GM19397 (cell line): Measurements from ENCODE around the gene PEX11A.

ENCODE experiments used
- ATAC-seq: cut with Tn5 transposase; IDR thresholded peaks from one replicate; pipeline ENCODE4 v1.9.1; 2021; ENCODE audit warnings: mild to moderate bottlenecking, moderate library complexity; ENCODE audit not compliant: unreplicated experiment

Gene PEX11A

GRCh38 chr15:89677381-89677780, 13.2 kb downstream of the PEX11A start:
- ATAC-seq = no peak

GRCh38 chr15:89675606-89676005, 14.9 kb downstream of the PEX11A start:
- no peak for ATAC-seq

DNA sequence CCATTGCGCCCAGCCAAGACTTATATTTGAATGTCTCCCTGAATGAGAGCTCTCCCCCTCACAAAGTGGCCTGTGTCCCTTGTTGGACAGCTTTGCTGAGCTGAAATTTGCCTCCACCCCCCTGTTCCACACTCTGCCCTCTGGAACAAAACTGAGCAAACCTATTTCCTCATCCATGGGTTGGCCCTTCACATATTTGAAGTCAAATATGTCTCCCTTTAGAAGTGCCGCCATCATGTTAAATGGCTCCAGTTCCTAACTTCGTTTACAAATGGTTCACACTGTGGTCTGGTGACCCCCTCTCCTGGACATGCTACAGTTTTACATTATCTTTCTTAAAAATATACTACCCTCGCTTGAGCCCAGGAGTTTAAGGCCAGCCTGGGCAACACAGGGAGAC, 16.0 kb downstream of the PEX11A start:
- ATAC-seq = no peak

GRCh38 chr15:89673165-89673512, 17.4 kb downstream of the PEX11A start:
- no peak for ATAC-seq

DNA sequence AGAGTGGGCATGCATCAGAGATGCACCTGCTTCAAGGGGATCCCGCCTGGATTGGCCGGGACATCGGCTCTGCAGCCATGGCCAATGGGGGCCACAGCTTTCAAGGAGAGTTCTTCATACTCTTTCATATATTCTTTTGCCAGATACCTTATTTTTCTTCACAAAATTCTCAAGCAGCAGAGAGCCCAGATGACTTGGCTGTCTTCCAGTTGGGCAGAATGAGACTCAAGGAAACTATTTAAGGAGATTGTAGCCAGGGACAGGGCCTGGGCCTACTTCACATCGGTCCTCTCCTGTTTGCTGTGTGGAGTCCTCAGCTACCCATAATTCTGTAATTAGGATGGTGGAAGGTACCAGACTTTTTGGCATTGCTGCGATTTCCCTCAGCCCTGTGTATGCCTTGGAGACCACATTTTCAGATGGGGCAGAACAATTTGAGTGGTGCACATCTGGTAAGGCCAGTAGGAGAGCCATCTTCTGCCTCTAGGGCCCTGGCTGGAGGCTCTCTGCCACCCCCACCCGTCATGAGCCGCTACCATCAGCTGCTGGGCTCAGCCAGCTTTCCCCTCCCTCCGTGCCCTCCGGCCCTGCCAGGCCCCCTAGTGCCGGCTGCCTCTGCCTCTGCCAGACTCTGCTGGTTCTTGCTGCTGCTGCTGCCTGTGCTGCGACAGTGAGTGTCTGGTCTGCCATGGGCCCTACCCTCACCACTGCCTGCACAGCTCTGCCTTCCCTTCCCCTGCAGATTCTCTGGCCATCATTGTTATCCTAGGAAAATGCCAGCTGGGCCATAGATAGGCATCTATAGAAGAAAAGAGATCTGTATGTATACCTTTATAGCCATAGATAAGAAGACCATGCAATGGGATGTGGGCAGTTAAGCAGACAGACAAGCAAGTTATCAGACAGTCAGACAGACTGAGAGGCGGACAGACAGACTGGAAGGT, 18.1 kb downstream of the PEX11A start:
- no peak for ATAC-seq

DNA sequence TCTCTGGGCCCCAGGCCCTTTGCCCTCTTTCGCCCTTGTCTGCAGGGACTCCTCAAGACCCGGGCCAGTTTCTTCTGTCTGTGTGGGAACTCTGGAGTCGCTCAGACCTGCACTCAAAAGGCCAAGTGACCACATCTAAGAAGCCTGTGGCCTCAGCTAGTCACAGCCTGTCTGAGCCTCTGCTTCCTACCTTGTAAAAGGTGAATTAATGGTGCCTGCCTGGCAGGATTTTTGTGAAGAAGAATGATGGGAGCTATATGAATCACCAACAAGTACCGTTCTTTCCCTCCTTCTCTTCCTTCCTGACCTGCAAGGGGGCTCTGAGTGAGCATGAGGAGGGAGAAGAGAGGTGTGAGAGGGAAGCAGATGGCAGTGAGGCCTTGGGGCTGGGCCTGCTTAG, 18.9 kb downstream of the PEX11A start:
- no peak for ATAC-seq

DNA sequence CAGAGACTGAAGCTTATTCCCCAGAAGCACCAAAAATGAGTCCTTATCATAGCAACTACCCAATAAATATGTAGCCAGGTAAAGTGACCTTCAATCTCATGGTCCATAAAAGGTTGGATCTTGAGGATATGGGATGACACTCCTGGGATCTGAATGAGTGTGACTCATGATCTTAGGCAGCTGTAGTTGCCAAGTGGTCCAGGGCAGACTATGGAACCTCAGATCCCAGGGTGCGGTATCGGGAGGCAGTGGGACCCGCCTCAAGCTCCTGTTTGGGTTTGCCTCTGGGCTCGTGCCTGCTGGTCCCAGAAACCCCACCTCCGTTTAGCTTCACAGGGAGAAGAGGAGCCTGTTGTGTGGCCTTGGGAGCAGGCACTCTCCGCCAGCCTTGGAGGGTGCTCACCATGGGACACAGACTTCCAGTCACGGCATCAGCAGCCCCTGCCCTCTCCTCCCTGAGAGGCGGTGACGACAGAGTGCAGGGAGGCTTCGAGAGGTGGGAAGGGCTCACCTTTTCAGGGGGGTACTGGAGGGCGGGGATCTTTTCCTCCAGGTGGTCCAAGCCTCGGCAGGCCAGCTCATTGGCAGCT, 19.5 kb downstream of the PEX11A start:
- ATAC-seq = no peak

- no peak for ATAC-seq
Observed at GRCh38 chr15:89669941-89670340, 20.6 kb downstream of the PEX11A start.

- ATAC-seq = no peak
Observed at GRCh38 chr15:89669309-89669865, 21.2 kb downstream of the PEX11A start.

- no peak for ATAC-seq
Observed at GRCh38 chr15:89668171-89668570, 22.4 kb downstream of the PEX11A start.

DNA sequence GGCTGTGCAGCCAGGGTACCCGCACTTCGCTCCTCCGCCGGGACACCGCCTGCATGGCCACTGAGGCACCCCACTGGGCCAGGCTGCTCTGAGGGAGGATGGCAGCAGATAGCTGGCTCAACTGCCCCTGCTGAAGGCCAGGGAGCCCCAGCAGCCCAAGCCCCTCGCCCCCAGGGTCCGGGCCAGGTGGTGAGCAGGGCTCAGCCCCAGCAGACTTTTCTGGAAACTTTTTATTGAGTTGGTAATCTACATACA, 22.9 kb downstream of the PEX11A start:
- no peak for ATAC-seq

GRCh38 chr15:89666858-89667705, 23.5 kb downstream of the PEX11A start:
- ATAC-seq = no peak

DNA sequence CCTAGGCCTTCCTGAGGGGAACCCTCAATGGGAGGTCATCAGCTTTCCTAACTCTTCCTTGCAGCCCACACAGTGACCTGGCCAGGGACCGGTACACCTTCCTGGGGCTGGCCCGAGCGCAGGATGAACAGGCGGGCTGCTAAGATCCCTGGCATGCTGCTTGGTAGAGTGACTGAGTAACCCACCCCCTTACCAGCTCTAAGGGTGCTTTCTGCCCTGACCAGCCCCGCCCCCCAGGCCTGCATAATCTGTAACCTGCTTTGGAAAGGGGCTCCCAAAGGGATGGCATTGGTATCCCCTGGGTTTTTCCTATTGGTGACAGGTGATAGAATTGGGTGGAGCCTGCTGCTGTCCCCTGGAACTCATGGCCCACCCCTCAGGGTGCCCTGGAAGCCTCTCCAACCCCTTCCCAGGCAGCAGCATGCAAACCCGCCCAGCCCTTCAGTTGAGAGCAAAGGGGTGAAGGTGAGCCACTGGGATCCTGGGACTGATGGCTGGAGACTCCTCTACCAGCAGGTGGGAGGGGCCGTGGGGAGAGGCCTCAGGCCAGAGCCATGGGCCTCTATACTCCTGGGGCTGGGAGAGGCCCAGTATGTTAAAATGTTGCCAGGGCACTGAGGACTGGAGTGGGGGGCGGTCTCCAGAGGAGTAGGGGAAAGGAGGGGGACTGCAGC, 24.2 kb downstream of the PEX11A start:
- no peak for ATAC-seq

DNA sequence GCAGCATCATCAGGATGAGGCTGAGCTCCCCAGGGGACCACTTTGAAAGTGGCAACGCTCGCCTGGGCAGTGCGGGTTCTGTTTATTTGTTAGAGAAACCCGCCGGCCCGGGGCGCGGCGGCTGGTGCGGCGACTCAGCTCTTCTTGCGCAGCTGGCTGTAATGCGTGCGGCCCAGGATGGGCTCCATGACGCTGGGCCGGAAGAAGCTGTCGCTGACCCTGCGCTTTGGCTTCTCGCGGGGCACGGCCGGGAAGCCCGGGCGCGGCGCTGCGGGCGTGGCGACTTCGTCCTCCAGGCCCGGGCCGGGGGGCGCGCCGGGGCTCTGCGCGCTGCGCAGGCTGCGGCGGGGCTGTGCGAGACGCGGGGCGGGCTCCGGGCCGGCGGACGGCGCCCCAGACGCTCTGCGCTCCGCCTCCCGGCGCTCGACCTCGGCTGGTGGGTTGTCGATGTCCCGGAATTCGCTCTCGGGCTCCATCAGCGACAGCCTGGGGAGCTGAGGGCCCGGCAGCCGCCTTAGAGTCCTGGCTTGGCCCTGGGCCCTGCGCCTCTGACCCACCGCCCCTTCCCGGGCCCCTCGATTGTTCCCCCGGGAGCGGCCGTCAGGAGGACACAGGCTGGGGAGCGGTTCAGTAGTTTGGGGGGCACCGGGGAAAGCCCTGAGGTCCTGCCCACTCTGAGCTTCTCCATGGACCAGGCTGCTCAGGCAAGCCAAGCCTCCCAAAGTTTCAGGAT, 24.9 kb downstream of the PEX11A start:
- no peak for ATAC-seq

GRCh38 chr15:89664441-89665350, 25.9 kb downstream of the PEX11A start:
- ATAC-seq = no peak

DNA sequence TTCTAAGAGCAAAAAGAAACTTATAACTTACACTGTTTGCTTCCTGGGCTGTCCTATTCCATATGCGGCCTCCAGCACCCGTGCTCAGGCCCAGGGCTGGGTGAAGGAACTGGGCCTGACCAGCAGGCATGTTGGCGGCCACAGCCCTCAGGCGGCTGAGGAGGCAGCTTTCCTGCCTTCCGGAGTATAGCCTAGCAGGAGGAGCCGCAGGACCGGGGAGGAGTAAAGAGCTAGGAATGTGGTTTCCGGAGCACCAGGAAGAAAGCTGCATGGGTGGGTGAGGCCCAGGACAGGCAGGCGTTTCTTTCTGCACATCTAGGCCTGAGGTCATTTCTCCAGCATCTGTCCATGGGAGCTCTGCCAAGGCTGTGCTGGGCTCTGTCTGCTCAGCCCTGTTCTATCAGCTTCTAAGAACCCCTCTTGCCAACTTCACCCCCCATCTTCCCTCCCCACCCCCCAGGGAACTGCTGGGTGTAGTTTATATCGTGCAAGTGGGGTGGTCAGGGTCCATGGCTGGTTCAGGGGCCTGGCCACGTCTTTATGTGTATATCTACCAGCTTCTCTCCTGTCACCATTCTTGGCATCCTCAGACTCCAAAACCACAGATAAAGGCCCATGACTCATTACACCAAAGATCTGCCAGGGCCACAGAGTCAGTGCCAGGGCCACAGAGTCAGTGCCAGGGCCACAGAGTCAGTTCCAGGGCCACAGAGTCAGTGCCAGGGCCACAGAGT, 27.5 kb downstream of the PEX11A start:
- no peak for ATAC-seq

GRCh38 chr15:89660556-89660955, 30.0 kb downstream of the PEX11A start:
- no peak for ATAC-seq

DNA sequence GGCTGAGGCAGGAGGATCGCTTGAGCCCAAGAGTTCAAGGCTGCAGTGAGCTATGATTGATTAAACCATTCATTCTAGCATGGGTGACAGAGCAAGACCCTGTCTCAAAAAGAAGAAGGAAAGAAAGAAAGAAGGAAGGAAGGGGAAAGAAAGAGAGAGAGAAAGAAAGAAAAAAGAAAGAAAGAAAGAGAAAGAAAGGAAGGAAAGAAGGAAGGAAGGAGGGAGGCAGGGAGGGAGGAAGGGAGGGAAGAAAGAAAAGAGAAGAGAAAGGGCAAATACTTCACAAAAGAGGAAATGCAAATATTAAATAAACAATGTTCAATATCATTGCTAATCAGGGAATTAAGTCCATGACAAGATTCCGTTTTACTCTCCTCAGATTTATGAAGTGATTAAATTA, 31.3 kb downstream of the PEX11A start:
- ATAC-seq = no peak
